GM12878 (cell line): ENCODE measurements around the gene BCAS4. TPM values are rescaled to one million over a fixed set of nuclear protein-coding genes. Genes with fewer than 3 reads are reported as not detected.

Experiments used
- ATAC-seq: fragments of 200-7000 bp; cut with Tn5 transposase; 3 replicates; pipeline ENCODE4 v1.9.1; 2020; ENCODE audit warnings: mild to moderate bottlenecking, moderate library complexity
- BruUV-seq: library from RNA; stranded (reverse); fragments of 400-500 nt; replicated peaks from 2 replicates; lab custom pipeline; 2021; lab: Mats Ljungman, UMichigan
- CTCF ChIA-PET: fragments of 300-600 bp; sonication (Branson Sonifier 250); formaldehyde crosslinking; extraction: SDS; loops from one replicate; lab custom pipeline; 2021; ENCODE audit warnings: inconsistent platforms; lab: Yijun Ruan, JAX
- POLR2A ChIA-PET: fragments of 350-600 bp; formaldehyde crosslinking; extraction: SDS; loops from one replicate; lab custom pipeline; 2021; ENCODE audit warnings: inconsistent platforms; lab: Charles Lee
- RAD21 ChIA-PET: fragments of 300-600 bp; sonication (Branson Sonifier 250); formaldehyde crosslinking; loops from one replicate; lab custom pipeline; 2023; ENCODE audit warnings: antibody characterized with exemption; ENCODE audit not compliant: unreplicated experiment; lab: Charles Lee
- SMC1A ChIA-PET: fragments of 300-600 bp; sonication (Branson Sonifier 250); formaldehyde crosslinking; loops from one replicate; lab custom pipeline; 2023; ENCODE audit not compliant: unreplicated experiment, uncharacterized antibody; lab: Charles Lee
- DNase-seq: peaks from one replicate; pipeline ENCODE4 v3.0.0-alpha.2; 2011; ENCODE audit warnings: low read depth, low spot score
- FAIRE-seq: peaks from 3 replicates; lab custom pipeline; 2011; peaks lifted over from hg19 to GRCh38; lab: Jason Lieb, UNC
- H2AFZ ChIP-seq: 2 replicates; pipeline ENCODE4 v1.6.0; 2011; ENCODE audit warnings: low read depth, low read length, control low read depth; ENCODE audit not compliant: control insufficient read depth
- H3K27ac ChIP-seq: 2 replicates; pipeline ENCODE4 v1.5.1; 2011; ENCODE audit warnings: control low read depth; ENCODE audit not compliant: control insufficient read depth, insufficient read depth
- H3K27me3 ChIP-seq, 2 experiments: replicated peaks in 1 of 2; 2 replicates each; pipeline versions ENCODE4 v1.6.0 to v1.6.1; 2011; ENCODE audit warnings: low read length in 1 of 2; ENCODE audit not compliant: control insufficient read depth in 2 of 2, insufficient read depth in 2 of 2
- H3K36me3 ChIP-seq, 2 experiments: 2 replicates each; pipeline ENCODE4 v1.5.1; 2011; ENCODE audit warnings: low read length in 1 of 2; ENCODE audit not compliant: control insufficient read depth in 2 of 2, insufficient read depth in 2 of 2
- H3K4me1 ChIP-seq: 2 replicates; pipeline ENCODE4 v1.6.1; 2011; ENCODE audit warnings: mild to moderate bottlenecking, low read length, moderate library complexity, mixed read lengths; ENCODE audit not compliant: control insufficient read depth, insufficient read depth
- H3K4me2 ChIP-seq: 2 replicates; pipeline ENCODE4 v1.6.0; 2011; ENCODE audit warnings: control low read depth; ENCODE audit not compliant: control insufficient read depth, insufficient read depth
- H3K4me3 ChIP-seq: fragments of 200-600 bp; sonication (generic); 2 replicates; pipeline ENCODE4 v1.5.1; 2016
- H3K79me2 ChIP-seq: 2 replicates; pipeline ENCODE4 v1.6.0; 2011; ENCODE audit warnings: low read length; ENCODE audit not compliant: control insufficient read depth, insufficient read depth
- H3K9ac ChIP-seq: 2 replicates; pipeline ENCODE4 v1.8.0; 2011; ENCODE audit warnings: low read length, control low read depth, mixed read lengths; ENCODE audit not compliant: control insufficient read depth, insufficient read depth
- H3K9me3 ChIP-seq: replicated peaks from 3 replicates; pipeline ENCODE4 v1.5.1; 2011; ENCODE audit warnings: mild to moderate bottlenecking, low read length; ENCODE audit not compliant: control insufficient read depth, insufficient read depth
- H4K20me1 ChIP-seq: 2 replicates; pipeline ENCODE4 v1.6.0; 2011; ENCODE audit not compliant: control insufficient read depth, insufficient read depth
- BMI1 ChIP-seq: fragments of 450-650 bp; IDR thresholded peaks from 2 replicates; pipeline ENCODE4 v1.6.1; 2016; ENCODE audit warnings: mild to moderate bottlenecking, moderate library complexity, borderline replicate concordance
- NFIC ChIP-seq: IDR thresholded peaks from 2 replicates; pipeline ENCODE4 v1.6.1; 2012; ENCODE audit warnings: low read depth, mild to moderate bottlenecking, inconsistent platforms, low read length, moderate library complexity
- YBX1 ChIP-seq: fragments of 450-650 bp; IDR thresholded peaks from 2 replicates; pipeline ENCODE4 v1.6.1; 2016; ENCODE audit warnings: antibody characterized with exemption
- WGBS: methylation state at CpG from one replicate; pipeline ENCODE4 v1.1.6; 2016; ENCODE audit warnings: low lambda C conversion rate; ENCODE audit not compliant: insufficient replicate concordance, insufficient coverage; ENCODE audit errors: missing lambda C conversion rate; 5-methylcytosine and 5-hydroxymethylcytosine counted together
- in situ Hi-C: fragments of 300-500 bp; cut with MboI; formaldehyde crosslinking; loops from 9 replicates; pipeline ENCODE4 v1.14.3; 2018; ENCODE audit warnings: mixed read lengths
- intact Hi-C: fragments of 100-400 bp; cut with micrococcal nuclease; formaldehyde crosslinking; loops from one replicate; pipeline ENCODE4 v1.14.2; 2022; ENCODE audit not compliant: unreplicated experiment
- polyA plus RNA-seq, 11 experiments: library from polyadenylated mRNA; depleted of rRNA in 4 of 11; unstranded in 6 of 11; stranded (reverse) in 5 of 11; fragments of >200 nt; fragmentation: Nextera tagmentation in 4 of 11; fragmentation: Illumina TruSeq in 1 of 11; extraction: Ambion mirVana in 4 of 11; extraction: Trizol in 1 of 11; gene quantifications; 1 replicate in 1 of 11; 2 replicates in 10 of 11; pipeline versions ENCODE4 v1.2.1 to v1.2.3, GENCODE V29; 2011 to 2016; ENCODE audit warnings: inconsistent platforms in 2 of 11, missing spikeins in 2 of 11, low read depth in 1 of 11
- total RNA-seq, 4 experiments: library from RNA; depleted of rRNA in 3 of 4; stranded (reverse); fragments of >200 nt in 3 of 4; fragmentation: Illumina TruSeq in 1 of 4; extraction: Trizol in 1 of 4; gene quantifications; 2 replicates each; pipeline versions ENCODE4 v1.2.1 to v1.2.3, GENCODE V29; 2013 to 2021
- TF ChIP-seq, protein P1 (sequence below): fragments of 150-350 bp; IDR thresholded peaks from 2 replicates; pipeline ENCODE4 v1.6.1; 2014; ENCODE audit warnings: mild to moderate bottlenecking, low read depth, low read length
- TF ChIP-seq, protein P2 (sequence below): IDR thresholded peaks from 2 replicates; pipeline ENCODE4 v1.6.1; 2011; ENCODE audit warnings: borderline replicate concordance, low read depth, mild to moderate bottlenecking, moderate library complexity, low read length; ENCODE audit not compliant: insufficient read depth, poor library complexity, severe bottlenecking

Gene BCAS4
- total and polyA plus RNA-seq, 10 of the 15 experiments (the other 5 are each of a cell fraction or from before 2014, with no cell fraction given), result 14.8 to 214 (median 65.3) TPM

- RAD21 ChIA-PET, result no interaction called here
- POLR2A ChIA-PET, result no interaction called here
- Histone ChIP-seq H4K20me1 (no peaks in the 10 kb centered on the region), H2AFZ (no peak overlapping the region), H3K9ac (no peak overlapping the region), H3K27me3 (no peaks in the 10 kb centered on the region), H3K4me3 (no peak overlapping the region), H3K27ac (no peak overlapping the region), H3K4me2 (no peak overlapping the region), H3K9me3 (no peaks in the 10 kb centered on the region), H3K4me1 (no peaks in the 10 kb centered on the region)
- intact Hi-C loops, result no loop called here
- ATAC-seq (no peak), DNase-seq (no peak)
- SMC1A ChIA-PET, result no interaction called here
- CTCF ChIA-PET, result interaction anchor here (0.5 to 2.3 kb wide), 3 partner anchors 65 to 437 kb away, joined by 3 to 7 read pairs (median 4); partner anchors contain the start of gene BCAS4
- in situ Hi-C loops, result no loop called here
- BruUV-seq, result no TSS peak
- TF ChIP-seq BMI1 (no peak), YBX1 (no peak), NFIC (no peak)
- TF ChIP-seq, protein P1, sequence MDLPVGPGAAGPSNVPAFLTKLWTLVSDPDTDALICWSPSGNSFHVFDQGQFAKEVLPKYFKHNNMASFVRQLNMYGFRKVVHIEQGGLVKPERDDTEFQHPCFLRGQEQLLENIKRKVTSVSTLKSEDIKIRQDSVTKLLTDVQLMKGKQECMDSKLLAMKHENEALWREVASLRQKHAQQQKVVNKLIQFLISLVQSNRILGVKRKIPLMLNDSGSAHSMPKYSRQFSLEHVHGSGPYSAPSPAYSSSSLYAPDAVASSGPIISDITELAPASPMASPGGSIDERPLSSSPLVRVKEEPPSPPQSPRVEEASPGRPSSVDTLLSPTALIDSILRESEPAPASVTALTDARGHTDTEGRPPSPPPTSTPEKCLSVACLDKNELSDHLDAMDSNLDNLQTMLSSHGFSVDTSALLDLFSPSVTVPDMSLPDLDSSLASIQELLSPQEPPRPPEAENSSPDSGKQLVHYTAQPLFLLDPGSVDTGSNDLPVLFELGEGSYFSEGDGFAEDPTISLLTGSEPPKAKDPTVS, result no peak
- TF ChIP-seq, protein P2, sequence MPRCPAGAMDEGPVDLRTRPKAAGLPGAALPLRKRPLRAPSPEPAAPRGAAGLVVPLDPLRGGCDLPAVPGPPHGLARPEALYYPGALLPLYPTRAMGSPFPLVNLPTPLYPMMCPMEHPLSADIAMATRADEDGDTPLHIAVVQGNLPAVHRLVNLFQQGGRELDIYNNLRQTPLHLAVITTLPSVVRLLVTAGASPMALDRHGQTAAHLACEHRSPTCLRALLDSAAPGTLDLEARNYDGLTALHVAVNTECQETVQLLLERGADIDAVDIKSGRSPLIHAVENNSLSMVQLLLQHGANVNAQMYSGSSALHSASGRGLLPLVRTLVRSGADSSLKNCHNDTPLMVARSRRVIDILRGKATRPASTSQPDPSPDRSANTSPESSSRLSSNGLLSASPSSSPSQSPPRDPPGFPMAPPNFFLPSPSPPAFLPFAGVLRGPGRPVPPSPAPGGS, result peak; percentile 5
- TF ChIP-seq, all 136 proteins: peak for 1
- WGBS, result 87% methylated on average over 12 of the region's 12 CpGs
- no peak for FAIRE-seq
- peaks cover 2 to 18% of the 10 kb centered on the region in 2 experiments for H3K36me3 ChIP-seq
- H3K79me2 ChIP-seq, result no peaks in the 10 kb centered on the region; the same call in 1 of the 2 replicates
These were observed 91.4 kb downstream of the BCAS4 start for GRCh38 chr20:50886184-50886790.
